Cardiac muscle cell (in vitro differentiated cells and primary cell): ENCODE results near the gene PZP. TPM values are rescaled to one million over a fixed set of nuclear protein-coding genes. Genes with fewer than 3 reads are reported as not detected.

Experiments used
- DNase-seq, 2 donors: peaks; one replicate each; pipeline versions ENCODE4 v3.0.0 to v3.0.0-alpha.2; 2010 to 2017; ENCODE audit warnings: low read depth in 1 of 2, low spot score in 1 of 2
- H3K27ac ChIP-seq: fragments of 200-600 bp; sonication (generic); 2 replicates; pipeline ENCODE4 v1.5.1; 2016
- H3K27me3 ChIP-seq: fragments of 200-600 bp; sonication (generic); 2 replicates; pipeline ENCODE4 v1.6.0; 2016; ENCODE audit warnings: control low read depth
- H3K36me3 ChIP-seq: fragments of 200-600 bp; sonication (generic); 2 replicates; pipeline ENCODE4 v1.5.1; 2016; ENCODE audit warnings: control low read depth
- H3K4me1 ChIP-seq: fragments of 200-600 bp; sonication (generic); 2 replicates; pipeline ENCODE4 v1.8.1; 2017; ENCODE audit warnings: low read depth, mild to moderate bottlenecking, mixed run types
- H3K4me3 ChIP-seq: fragments of 200-600 bp; sonication (generic); 2 replicates; pipeline ENCODE4 v1.5.1; 2016; ENCODE audit warnings: mild to moderate bottlenecking
- H3K9me3 ChIP-seq: fragments of 200-600 bp; sonication (generic); 2 replicates; pipeline ENCODE4 v1.5.1; 2017; ENCODE audit warnings: low read depth, mild to moderate bottlenecking, control low read depth
- CTCF ChIP-seq: IDR thresholded peaks from 2 replicates; pipeline ENCODE4 v1.5.1; 2012; ENCODE audit warnings: low read depth, mild to moderate bottlenecking, low read length
- polyA plus RNA-seq: library from polyadenylated mRNA; unstranded; fragments of >200 nt; fragmentation: Nextera tagmentation; extraction: Ambion mirVana; gene quantifications from 2 replicates; pipeline ENCODE4 v1.2.1, GENCODE V29; 2016
- total RNA-seq: library from RNA; depleted of rRNA; stranded (reverse); fragments of >200 nt; gene quantifications from 2 replicates; pipeline ENCODE4 v1.2.3, GENCODE V29; 2016

The PZP gene
- total and polyA plus RNA-seq, 2 experiments from 2014 or later = 0.33 TPM; not detected in 1

- Histone ChIP-seq H3K9me3 (no peaks in the 10 kb centered on the region), H3K27me3 (no peaks in the 10 kb centered on the region), H3K4me1 (peaks cover 17% of the 10 kb centered on the region), H3K4me3 (no peak overlapping the region), H3K36me3 (no peaks in the 10 kb centered on the region), H3K27ac (no peak overlapping the region)
- no peak for DNase-seq
- no peak for TF ChIP-seq CTCF
Observed at GRCh38 chr12:9113296-9113986, 94.8 kb downstream of the PZP start.

GRCh38 chr12:9112076-9112853 is 95.9 kb downstream of the PZP start:
- no peaks in the 10 kb centered on the region for H3K9me3 ChIP-seq
- TF ChIP-seq CTCF = no peak
- H3K27ac ChIP-seq = no peak overlapping the region

GRCh38 chr12:9111525-9111924 is 96.7 kb downstream of the PZP start:
- no peak for TF ChIP-seq CTCF
- no peak overlapping the region for H3K27ac ChIP-seq
- H3K9me3 ChIP-seq = no peaks in the 10 kb centered on the region
- H3K36me3 ChIP-seq = no peaks in the 10 kb centered on the region
- DNase-seq = no peak
- no peak overlapping the region for H3K4me3 ChIP-seq
- H3K27me3 ChIP-seq = no peaks in the 10 kb centered on the region
- peaks cover 15% of the 10 kb centered on the region for H3K4me1 ChIP-seq

More at GRCh38 chr12:9112076-9112853, 95.9 kb downstream of the PZP start:
- H3K4me1 ChIP-seq = peaks cover 17% of the 10 kb centered on the region
- no peak for DNase-seq
- no peaks in the 10 kb centered on the region for H3K27me3 ChIP-seq
- no peak overlapping the region for H3K4me3 ChIP-seq
- no peaks in the 10 kb centered on the region for H3K36me3 ChIP-seq

GRCh38 chr12:9109737-9110491 is 98.3 kb downstream of the PZP start:
- Histone ChIP-seq H3K36me3 (no peaks in the 10 kb centered on the region), H3K27me3 (no peaks in the 10 kb centered on the region), H3K4me1 (peaks cover 3% of the 10 kb centered on the region), H3K9me3 (no peaks in the 10 kb centered on the region), H3K4me3 (no peak overlapping the region), H3K27ac (no peak overlapping the region)
- no peak for TF ChIP-seq CTCF
- no peak for DNase-seq

GRCh38 chr12:9109213-9109522 is 99.0 kb downstream of the PZP start:
- no peak overlapping the region for H3K27ac ChIP-seq
- H3K9me3 ChIP-seq = no peaks in the 10 kb centered on the region
- H3K4me1 ChIP-seq = peaks cover 3% of the 10 kb centered on the region
- DNase-seq = no peak
- TF ChIP-seq CTCF = no peak
- H3K4me3 ChIP-seq = no peak overlapping the region
- no peaks in the 10 kb centered on the region for H3K27me3 ChIP-seq
- no peaks in the 10 kb centered on the region for H3K36me3 ChIP-seq
